H1 (cell line): ENCODE data around the gene ADPRHL1. TPM values are rescaled to one million over a fixed set of nuclear protein-coding genes. Genes with fewer than 3 reads are reported as not detected.

Experiments used
- CTCF ChIA-PET: fragments of 300-600 bp; sonication (Branson Sonifier 250); formaldehyde crosslinking; loops from one replicate; lab custom pipeline; 2021; ENCODE audit not compliant: partially characterized antibody; lab: Charles Lee
- POLR2A ChIA-PET: fragments of 300-600 bp; sonication (Branson Sonifier 250); formaldehyde crosslinking; loops from one replicate; lab custom pipeline; 2021; ENCODE audit warnings: inconsistent platforms; ENCODE audit not compliant: partially characterized antibody; lab: Charles Lee
- DNase-seq, 2 experiments: peaks; one replicate each; pipeline versions ENCODE4 v3.0.0 to v3.0.0-alpha.2; 2010 to 2022; ENCODE audit warnings: low spot score in 2 of 2, low read depth in 1 of 2, mixed read lengths in 1 of 2
- FAIRE-seq: peaks from 2 replicates; lab custom pipeline; 2011; peaks lifted over from hg19 to GRCh38; lab: Jason Lieb, UNC
- H2AFZ ChIP-seq: 2 replicates; pipeline ENCODE4 v1.8.1; 2012; ENCODE audit warnings: low read length, inconsistent platforms
- H2AK5ac ChIP-seq: 2 replicates; pipeline ENCODE4 v1.6.1; 2013; ENCODE audit warnings: low read depth, low read length
- H2BK120ac ChIP-seq: replicated peaks from 2 replicates; pipeline ENCODE3; 2013; ENCODE audit warnings: low read depth, low read length, inconsistent platforms
- H2BK12ac ChIP-seq: 2 replicates; pipeline ENCODE4 v1.6.1; 2013; ENCODE audit warnings: low read depth, low read length
- H2BK15ac ChIP-seq: 2 replicates; pipeline ENCODE4 v1.6.1; 2013; ENCODE audit warnings: low read length
- H2BK20ac ChIP-seq: 2 replicates; pipeline ENCODE4 v1.6.1; 2013; ENCODE audit warnings: low read length
- H2BK5ac ChIP-seq: 2 replicates; pipeline ENCODE4 v1.6.1; 2013; ENCODE audit warnings: low read depth, low read length
- H3K14ac ChIP-seq: 2 replicates; pipeline ENCODE4 v1.6.1; 2013; ENCODE audit warnings: inconsistent platforms; ENCODE audit not compliant: insufficient read length
- H3K18ac ChIP-seq: 2 replicates; pipeline ENCODE4 v1.6.1; 2013; ENCODE audit warnings: low read length; ENCODE audit errors: extremely low read depth
- H3K23ac ChIP-seq: 2 replicates; pipeline ENCODE4 v1.6.1; 2013; ENCODE audit warnings: inconsistent platforms; ENCODE audit not compliant: insufficient read length
- H3K23me2 ChIP-seq: 2 replicates; pipeline ENCODE4 v1.6.1; 2013; ENCODE audit warnings: low read depth, low read length
- H3K27ac ChIP-seq: 2 replicates; pipeline ENCODE4 v1.6.1; 2011; ENCODE audit warnings: low read depth, low read length, inconsistent platforms
- H3K27me3 ChIP-seq, 4 experiments: replicated peaks in 1 of 4; 1 replicate in 1 of 4; 2 replicates in 3 of 4; pipeline versions ENCODE4 v1.6.1 to v1.8.1; 2011 to 2013; ENCODE audit warnings: low read length in 3 of 4, mild to moderate bottlenecking in 3 of 4, inconsistent platforms in 2 of 4, mixed read lengths in 2 of 4, moderate library complexity in 1 of 4; ENCODE audit not compliant: control insufficient read depth in 3 of 4, insufficient read depth in 3 of 4; ENCODE audit errors: extremely low read depth in 1 of 4
- H3K36me3 ChIP-seq, 4 experiments: 2 replicates each; pipeline versions ENCODE4 v1.6.1 to v1.8.1; 2011 to 2013; ENCODE audit warnings: mild to moderate bottlenecking in 4 of 4, low read length in 3 of 4, moderate library complexity in 2 of 4, control low read depth in 1 of 4, inconsistent platforms in 1 of 4; ENCODE audit not compliant: insufficient read depth in 4 of 4, control insufficient read depth in 2 of 4
- H3K4ac ChIP-seq: replicated peaks from 2 replicates; pipeline ENCODE3; 2013; ENCODE audit warnings: low read length, low read depth, mixed read lengths, inconsistent platforms; ENCODE audit not compliant: insufficient read length
- H3K4me1 ChIP-seq, 4 experiments: replicated peaks in 1 of 4; 1 replicate in 1 of 4; 2 replicates in 3 of 4; pipeline versions ENCODE4 v1.6.1 to v1.8.1; 2011 to 2013; ENCODE audit warnings: low read length in 3 of 4, inconsistent platforms in 2 of 4, mixed read lengths in 1 of 4; ENCODE audit not compliant: insufficient read depth in 4 of 4, control insufficient read depth in 3 of 4
- H3K4me2 ChIP-seq, 2 experiments: 2 replicates each; pipeline versions ENCODE4 v1.6.1 to v1.8.1; 2011 to 2013; ENCODE audit warnings: low read depth in 2 of 2, low read length in 2 of 2, control low read depth in 1 of 2, inconsistent platforms in 1 of 2, mild to moderate bottlenecking in 1 of 2; ENCODE audit not compliant: insufficient read depth in 1 of 2
- H3K4me3 ChIP-seq, 4 experiments: fragments of 200-600, 300-600 bp in 1 of 4; sonication (generic), shearing (Covaris generic), sonication (Bioruptor Twin) in 1 of 4; 2 replicates each; pipeline versions ENCODE4 v1.5.1 to v1.8.1; 2011 to 2016; ENCODE audit warnings: low read length in 4 of 4, low read depth in 3 of 4, control low read depth in 2 of 4, inconsistent platforms in 2 of 4, mild to moderate bottlenecking in 2 of 4, mixed read lengths in 1 of 4, moderate library complexity in 1 of 4; ENCODE audit not compliant: insufficient read depth in 2 of 4; ENCODE audit errors: extremely low read depth in 1 of 4
- H3K56ac ChIP-seq: replicated peaks from 2 replicates; pipeline ENCODE3; 2013; ENCODE audit warnings: low read depth, mild to moderate bottlenecking, mixed read lengths, low read length, inconsistent platforms; ENCODE audit not compliant: insufficient read length
- H3K79me1 ChIP-seq: 2 replicates; pipeline ENCODE4 v1.6.1; 2013; ENCODE audit warnings: low read depth, low read length, control low read depth
- H3K79me2 ChIP-seq, 2 experiments: 2 replicates each; pipeline versions ENCODE4 v1.6.1 to v1.8.1; 2012 to 2013; ENCODE audit warnings: low read length in 2 of 2, mild to moderate bottlenecking in 2 of 2, inconsistent platforms in 1 of 2; ENCODE audit not compliant: insufficient read depth in 2 of 2, control insufficient read depth in 1 of 2
- H3K9ac ChIP-seq, 4 experiments: replicated peaks in 1 of 4; 1 replicate in 1 of 4; 2 replicates in 3 of 4; pipeline versions ENCODE4 v1.6.1 to v1.8.1; 2011 to 2013; ENCODE audit warnings: low read depth in 3 of 4, low read length in 3 of 4, control low read depth in 2 of 4, mild to moderate bottlenecking in 2 of 4, moderate library complexity in 2 of 4, inconsistent platforms in 1 of 4; ENCODE audit errors: extremely low read depth in 1 of 4
- H3K9me3 ChIP-seq, 2 experiments: 2 replicates each; pipeline versions ENCODE4 v1.6.1 to v1.8.1; 2012 to 2013; ENCODE audit warnings: mild to moderate bottlenecking in 2 of 2, moderate library complexity in 2 of 2, control low read depth in 1 of 2, inconsistent platforms in 1 of 2, low read depth in 1 of 2, low read length in 1 of 2, mixed read lengths in 1 of 2; ENCODE audit not compliant: insufficient read depth in 2 of 2
- H4K20me1 ChIP-seq, 2 experiments: replicated peaks in 1 of 2; 2 replicates each; pipeline versions ENCODE3 to v1.8.1; 2011 to 2013; ENCODE audit warnings: inconsistent platforms in 2 of 2, low read length in 2 of 2, mild to moderate bottlenecking in 1 of 2; ENCODE audit not compliant: insufficient read depth in 2 of 2, control insufficient read depth in 1 of 2
- H4K5ac ChIP-seq: 2 replicates; pipeline ENCODE4 v1.6.1; 2013; ENCODE audit warnings: low read length, low read depth, mixed read lengths, inconsistent platforms; ENCODE audit not compliant: insufficient read length
- H4K8ac ChIP-seq: 2 replicates; pipeline ENCODE4 v1.8.0; 2013; ENCODE audit warnings: mild to moderate bottlenecking, moderate library complexity, low read length, inconsistent platforms; ENCODE audit not compliant: insufficient read depth; ENCODE audit errors: extremely low read depth
- H4K91ac ChIP-seq: replicated peaks from 2 replicates; pipeline ENCODE3; 2013; ENCODE audit warnings: low read length, mixed read lengths, inconsistent platforms; ENCODE audit not compliant: insufficient read length
- ATF3 ChIP-seq: IDR thresholded peaks from 2 replicates; pipeline ENCODE4 v1.6.1; 2011; ENCODE audit warnings: low read depth, mild to moderate bottlenecking, low read length; ENCODE audit not compliant: insufficient read depth
- CBX5 ChIP-seq: fragments of 300-800, 300-1000 bp; sonication (generic); IDR thresholded peaks from 2 replicates; pipeline ENCODE4 v1.7.1; 2016; ENCODE audit warnings: antibody characterized with exemption, low read length, low read depth
- CHD2 ChIP-seq: IDR thresholded peaks from 2 replicates; pipeline ENCODE4 v1.6.1; 2012; ENCODE audit warnings: low read length, improper control_type of control experiment
- CTCF ChIP-seq, 3 experiments: IDR thresholded peaks; 1 replicate in 2 of 3; 2 replicates in 1 of 3; pipeline versions ENCODE4 v1.5.1 to v1.6.1; 2011; ENCODE audit warnings: low read length in 3 of 3, mild to moderate bottlenecking in 3 of 3, inconsistent platforms in 2 of 3, low read depth in 1 of 3, moderate library complexity in 1 of 3; ENCODE audit not compliant: insufficient read depth in 1 of 3; ENCODE audit errors: control extremely low read depth in 1 of 3
- HDAC6 ChIP-seq: IDR thresholded peaks from one replicate; pipeline ENCODE4 v1.7.1; 2012; ENCODE audit warnings: low read depth, mild to moderate bottlenecking, inconsistent platforms, low read length, moderate library complexity
- RAD21 ChIP-seq, 2 experiments: IDR thresholded peaks in 1 of 2; conservative IDR thresholded peaks in 1 of 2; 2 replicates each; pipeline ENCODE4 v1.6.1; 2011; ENCODE audit warnings: low read depth in 2 of 2, low read length in 2 of 2, improper control_type of control experiment in 1 of 2, inconsistent platforms in 1 of 2, mild to moderate bottlenecking in 1 of 2, moderate library complexity in 1 of 2
- RFX5 ChIP-seq: IDR thresholded peaks from 2 replicates; pipeline ENCODE4 v1.6.1; 2011; ENCODE audit warnings: low read depth, low read length, improper control_type of control experiment, borderline replicate concordance
- SIRT6 ChIP-seq: IDR thresholded peaks from one replicate; pipeline ENCODE4 v1.7.1; 2012; ENCODE audit warnings: low read length, inconsistent platforms
- SP1 ChIP-seq: IDR thresholded peaks from 2 replicates; pipeline ENCODE4 v1.6.1; 2011; ENCODE audit warnings: low read depth, low read length
- SP2 ChIP-seq: IDR thresholded peaks from 2 replicates; pipeline ENCODE4 v1.6.1; 2012; ENCODE audit warnings: mild to moderate bottlenecking, low read length, inconsistent platforms
- SRF ChIP-seq: IDR thresholded peaks from 2 replicates; pipeline ENCODE4 v1.6.1; 2011; ENCODE audit warnings: mild to moderate bottlenecking, low read depth, low read length, moderate library complexity
- TBP ChIP-seq: IDR thresholded peaks from 2 replicates; pipeline ENCODE4 v1.6.1; 2011; ENCODE audit warnings: low read depth, low read length, improper control_type of control experiment
- WGBS, 2 experiments: shearing (Covaris generic) in 1 of 2; methylation state at CpG; one replicate each; pipeline versions ENCODE4 v1.1.6 to v1.1.7; 2013 to 2015; ENCODE audit warnings: low lambda C conversion rate in 2 of 2, mixed read lengths in 2 of 2, inconsistent platforms in 1 of 2, low coverage in 1 of 2, missing lambda C conversion rate in 1 of 2; ENCODE audit not compliant: insufficient replicate concordance in 2 of 2, insufficient coverage in 1 of 2, insufficient read length in 1 of 2; ENCODE audit errors: extremely low coverage in 1 of 2, missing lambda C conversion rate in 1 of 2; 5-methylcytosine and 5-hydroxymethylcytosine counted together
- polyA plus RNA-seq, 7 experiments: library from polyadenylated mRNA; depleted of rRNA in 3 of 7; stranded (reverse) in 5 of 7; unstranded in 2 of 7; fragments of >200 nt in 5 of 7; fragments of 200-250 nt in 2 of 7; gene quantifications; 1 replicate in 5 of 7; 2 replicates in 1 of 7; 4 replicates in 1 of 7; pipeline versions ENCODE4 v1.2.1 to v1.2.3, GENCODE V29; 2011 to 2013; ENCODE audit warnings: missing spikeins in 2 of 7, mixed read lengths in 2 of 7
- total RNA-seq: library from RNA; stranded (reverse); fragmentation: NEBNext Ultra II Directional; extraction: Animal tissue kit (Norgen Biotek cat#: 25700); gene quantifications from 2 replicates; pipeline ENCODE4 v1.2.1, GENCODE V29; 2021

The ADPRHL1 gene
- total and polyA plus RNA-seq, 2 of the 8 experiments (the other 6 are each of a cell fraction or from before 2014, with no cell fraction given) = 0.74 to 1.7 TPM

- POLR2A ChIA-PET = no interaction called here
- 93% methylated on average over 15 of the region's 15 CpGs; no CpG with 5 or more reads in 1 of the 2 experiments for WGBS, 2 experiments
- no peak for TF ChIP-seq TBP
- no peak for TF ChIP-seq RFX5
- TF ChIP-seq SIRT6 = no peak
- no peak for TF ChIP-seq CBX5
- TF ChIP-seq SRF = no peak
- no peak for TF ChIP-seq ATF3
- no peak for TF ChIP-seq CHD2
- no peak for TF ChIP-seq CTCF (IDR thresholded peaks at IDR 0.05; ENCODE audit: control extremely low read depth in 1 of 3, insufficient read depth in 1 of 3, low read depth in 1 of 3, low read length in 3 of 3)
- TF ChIP-seq HDAC6 = no peak
- TF ChIP-seq RAD21 (IDR thresholded peaks at IDR 0.05 in 1 of 2, conservative IDR thresholded peaks at IDR 0.05 in 1 of 2; ENCODE audit: low read depth in 2 of 2, low read length in 2 of 2) = no peak
- no peak for TF ChIP-seq SP1
- no peak for TF ChIP-seq SP2
These were observed 26.7 kb downstream of the ADPRHL1 start for GRCh38 chr13:113426591-113426986.

More at GRCh38 chr13:113426591-113426986, 26.7 kb downstream of the ADPRHL1 start:
- Histone ChIP-seq H2BK15ac (no peak overlapping the region), H2BK20ac (no peak overlapping the region), H2BK120ac (no peak overlapping the region), H3K36me3 (no peaks in the 10 kb centered on the region), H3K4me1 (0 out of 7 replicates have a peak, but pooled peaks cover 0 to 3% (median 0%) of the 10 kb centered on the region in 4 experiments), H3K27me3 (no peaks in the 10 kb centered on the region), H3K4me3 (no peak overlapping the region), H2BK12ac (no peak overlapping the region), H3K79me1 (no peaks in the 10 kb centered on the region), H4K5ac (no peak overlapping the region), H2AFZ (no peak overlapping the region), H3K9me3 (no peaks in the 10 kb centered on the region), H3K27ac (no peak overlapping the region), H3K79me2 (no peaks in the 10 kb centered on the region), H3K18ac (no peak overlapping the region), H4K91ac (no peak overlapping the region), H3K9ac (no peak overlapping the region), H3K23ac (no peak overlapping the region), H3K56ac (no peak overlapping the region), H3K14ac (no peak overlapping the region), H4K20me1 (no peaks in the 10 kb centered on the region), H3K4ac (no peak overlapping the region), H4K8ac (peak overlapping the region; percentile 12; the same call in 1 of the 2 replicates), H3K23me2 (peaks cover 4% of the 10 kb centered on the region; the same call in 1 of the 2 replicates), H3K4me2 (no peak overlapping the region), H2BK5ac (no peak overlapping the region), H2AK5ac (no peak overlapping the region)
- no peak for FAIRE-seq
- no peak for DNase-seq
- CTCF ChIA-PET = interaction anchor here (1.6 kb wide), 1 partner anchor 104 kb away, joined by 4 read pairs; no protein-coding TSS in a partner anchor
